WTC11 (cell line): ENCODE measurements around the gene SLC44A1. TPM values are rescaled to one million over a fixed set of nuclear protein-coding genes. Genes with fewer than 3 reads are reported as not detected.

Source experiments
- ATAC-seq: fragments of 200-7000 bp; cut with Tn5 transposase; 2 replicates; pipeline ENCODE4 v1.10.0; 2021; ENCODE audit warnings: mild to moderate bottlenecking, moderate library complexity
- CTCF ChIA-PET: fragments of 300-600 bp; sonication (Branson Sonifier 250); formaldehyde crosslinking; loops from one replicate; lab custom pipeline; 2021; ENCODE audit warnings: antibody characterized with exemption; lab: Charles Lee
- POLR2A ChIA-PET: fragments of 350-600 bp; sonication (Branson Sonifier 250); formaldehyde crosslinking; loops from one replicate; lab custom pipeline; 2021; ENCODE audit warnings: antibody characterized with exemption; lab: Charles Lee
- DNase-seq: peaks from one replicate; pipeline ENCODE4 v3.0.0; 2021; ENCODE audit warnings: low spot score
- H3K27ac Mint-ChIP-seq: 2 replicates; pipeline ENCODE4 v1.8.0; 2021; ENCODE audit warnings: mixed read lengths
- H3K27me3 Mint-ChIP-seq: 2 replicates; pipeline ENCODE4 v1.8.0; 2021; ENCODE audit warnings: low read depth, mild to moderate bottlenecking, moderate library complexity, mixed read lengths
- H3K36me3 Mint-ChIP-seq: 2 replicates; pipeline ENCODE4 v1.8.0; 2021; ENCODE audit warnings: mixed read lengths
- H3K4me1 Mint-ChIP-seq: 2 replicates; pipeline ENCODE4 v1.8.0; 2022; ENCODE audit warnings: mixed read lengths
- H3K4me3 Mint-ChIP-seq: 2 replicates; pipeline ENCODE4 v1.8.0; 2021; ENCODE audit warnings: mild to moderate bottlenecking, moderate library complexity, mixed read lengths
- H3K9me3 Mint-ChIP-seq: 2 replicates; pipeline ENCODE4 v1.8.0; 2021; ENCODE audit warnings: mixed read lengths
- AFF4 ChIP-seq: sonication (generic); formaldehyde crosslinking; IDR thresholded peaks from 2 replicates; pipeline ENCODE4 v1.8.1; 2023; ENCODE audit warnings: mild to moderate bottlenecking, missing genetic modification reagents, borderline replicate concordance
- CBFB ChIP-seq: sonication (generic); formaldehyde crosslinking; IDR thresholded peaks from 2 replicates; pipeline ENCODE4 v1.8.1; 2022; ENCODE audit warnings: mild to moderate bottlenecking, low read depth, missing genetic modification reagents
- E2F4 ChIP-seq: sonication (generic); formaldehyde crosslinking; IDR thresholded peaks from 2 replicates; pipeline ENCODE4 v1.8.1; 2022; ENCODE audit warnings: low read depth, mild to moderate bottlenecking, moderate library complexity, missing genetic modification reagents, borderline replicate concordance
- ELF4 ChIP-seq: sonication (generic); formaldehyde crosslinking; IDR thresholded peaks from 2 replicates; pipeline ENCODE4 v1.8.1; 2022; ENCODE audit warnings: low read depth, mild to moderate bottlenecking, moderate library complexity, missing genetic modification reagents
- EMX1 ChIP-seq: fragments of 250-450 bp; sonication (Bioruptor Pico); IDR thresholded peaks from 2 replicates; pipeline ENCODE4 v1.8.0; 2021; ENCODE audit warnings: mild to moderate bottlenecking
- FOXJ3 ChIP-seq: sonication (generic); formaldehyde crosslinking; IDR thresholded peaks from 2 replicates; pipeline ENCODE4 v1.9.0; 2021; ENCODE audit warnings: missing genetic modification reagents, mild to moderate bottlenecking, borderline replicate concordance
- FOXP4 ChIP-seq: sonication (generic); formaldehyde crosslinking; IDR thresholded peaks from 2 replicates; pipeline ENCODE4 v1.8.0; 2022; ENCODE audit warnings: mild to moderate bottlenecking, missing genetic modification reagents
- HMGA2 ChIP-seq: fragments of 250-450 bp; sonication (Bioruptor Pico); IDR thresholded peaks from 2 replicates; pipeline ENCODE4 v1.4.0; 2021; ENCODE audit warnings: mild to moderate bottlenecking, moderate library complexity
- NFATC4 ChIP-seq: fragments of 250-450 bp; sonication (Bioruptor Pico); IDR thresholded peaks from 2 replicates; pipeline ENCODE4 v1.9.0; 2021; ENCODE audit warnings: mild to moderate bottlenecking
- NFYB ChIP-seq: sonication (generic); formaldehyde crosslinking; conservative IDR thresholded peaks from 2 replicates; pipeline ENCODE4 v1.8.0; 2022; ENCODE audit warnings: low read depth, missing genetic modification reagents
- SMAD3 ChIP-seq: sonication (generic); formaldehyde crosslinking; IDR thresholded peaks from 2 replicates; pipeline ENCODE4 v1.8.0; 2022; ENCODE audit warnings: missing genetic modification reagents, mild to moderate bottlenecking, borderline replicate concordance
- SP1 ChIP-seq: sonication (generic); formaldehyde crosslinking; conservative IDR thresholded peaks from 2 replicates; pipeline ENCODE4 v1.8.1; 2022; ENCODE audit warnings: missing genetic modification reagents
- ZNF138 ChIP-seq: sonication (generic); formaldehyde crosslinking; conservative IDR thresholded peaks from 2 replicates; pipeline ENCODE4 v1.8.1; 2022; ENCODE audit warnings: mild to moderate bottlenecking, moderate library complexity, missing genetic modification reagents
- ZNF219 ChIP-seq: sonication (generic); formaldehyde crosslinking; IDR thresholded peaks from 2 replicates; pipeline ENCODE4 v1.8.0; 2023; ENCODE audit warnings: missing genetic modification reagents, mild to moderate bottlenecking, borderline replicate concordance
- ZNF263 ChIP-seq: sonication (generic); formaldehyde crosslinking; IDR thresholded peaks from 2 replicates; pipeline ENCODE4 v1.8.1; 2022; ENCODE audit warnings: low read depth, mild to moderate bottlenecking, moderate library complexity, missing genetic modification reagents
- ZNF396 ChIP-seq: fragments of 250-450 bp; sonication (Bioruptor Pico); IDR thresholded peaks from 2 replicates; pipeline ENCODE4 v1.8.0; 2021; ENCODE audit warnings: mild to moderate bottlenecking, moderate library complexity, borderline replicate concordance
- total RNA-seq: library from RNA; stranded (reverse); gene quantifications from 3 replicates; pipeline ENCODE4 v1.2.3, GENCODE V29; 2021
- TF ChIP-seq, protein P1 (sequence below): fragments of 250-450 bp; sonication (Bioruptor Pico); IDR thresholded peaks from 2 replicates; pipeline ENCODE4 v1.9.0; 2021; ENCODE audit warnings: moderate library complexity, mild to moderate bottlenecking, inconsistent platforms, borderline replicate concordance
- TF ChIP-seq, protein P2 (sequence below): sonication (generic); formaldehyde crosslinking; IDR thresholded peaks from 2 replicates; pipeline ENCODE4 v1.8.1; 2022; ENCODE audit warnings: mild to moderate bottlenecking, moderate library complexity, missing genetic modification reagents
- TF ChIP-seq, protein P3 (sequence below): sonication (generic); formaldehyde crosslinking; IDR thresholded peaks from 2 replicates; pipeline ENCODE4 v1.8.1; 2023; ENCODE audit warnings: mild to moderate bottlenecking, missing genetic modification reagents, moderate library complexity
- TF ChIP-seq, protein P4 (sequence below): fragments of 200-600 bp; IDR thresholded peaks from 2 replicates; pipeline ENCODE4 v1.8.0; 2022; ENCODE audit warnings: antibody characterized with exemption
- TF ChIP-seq, protein P5 (sequence below): sonication (generic); formaldehyde crosslinking; conservative IDR thresholded peaks from 2 replicates; pipeline ENCODE4 v1.8.1; 2022; ENCODE audit warnings: mild to moderate bottlenecking, missing genetic modification reagents

The SLC44A1 gene
- total RNA-seq, 1 experiment from 2014 or later: 48.9 TPM

- DNase-seq (no peak), ATAC-seq (no peak; the same call in 1 of the 2 replicates)
- Mint-ChIP-seq H3K27ac (no peak overlapping the region), H3K4me1 (peaks cover 14% of the 10 kb centered on the region), H3K27me3 (no peaks in the 10 kb centered on the region), H3K9me3 (0 out of 2 replicates have a peak, but pooled peaks cover 5% of the 10 kb centered on the region), H3K36me3 (no peaks in the 10 kb centered on the region; the same call in 1 of the 2 replicates), H3K4me3 (no peak overlapping the region)
- ChIA-PET POLR2A (interaction anchor here (0.6 kb wide), 1 partner anchor 50 kb away, joined by 6 read pairs; no protein-coding TSS in a partner anchor), CTCF (no interaction called here)
- TF ChIP-seq ZNF396 (no peak), ZNF219 (CRISPR knock-in tag) (no peak), CBFB (no peak), ELF4 (CRISPR knock-in tag) (no peak), SMAD3 (no peak)
- TF ChIP-seq, protein P1, sequence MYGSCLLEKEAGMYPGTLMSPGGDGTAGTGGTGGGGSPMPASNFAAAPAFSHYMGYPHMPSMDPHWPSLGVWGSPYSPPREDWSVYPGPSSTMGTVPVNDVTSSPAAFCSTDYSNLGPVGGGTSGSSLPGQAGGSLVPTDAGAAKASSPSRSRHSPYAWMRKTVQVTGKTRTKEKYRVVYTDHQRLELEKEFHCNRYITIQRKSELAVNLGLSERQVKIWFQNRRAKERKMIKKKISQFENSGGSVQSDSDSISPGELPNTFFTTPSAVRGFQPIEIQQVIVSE: no peak
- TF ChIP-seq, protein P2, sequence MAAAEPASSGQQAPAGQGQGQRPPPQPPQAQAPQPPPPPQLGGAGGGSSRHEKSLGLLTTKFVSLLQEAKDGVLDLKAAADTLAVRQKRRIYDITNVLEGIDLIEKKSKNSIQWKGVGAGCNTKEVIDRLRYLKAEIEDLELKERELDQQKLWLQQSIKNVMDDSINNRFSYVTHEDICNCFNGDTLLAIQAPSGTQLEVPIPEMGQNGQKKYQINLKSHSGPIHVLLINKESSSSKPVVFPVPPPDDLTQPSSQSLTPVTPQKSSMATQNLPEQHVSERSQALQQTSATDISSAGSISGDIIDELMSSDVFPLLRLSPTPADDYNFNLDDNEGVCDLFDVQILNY (CRISPR knock-in tag): no peak
These were observed 84.6 kb downstream of the SLC44A1 start for GRCh38 chr9:105328872-105329718.

DNA sequence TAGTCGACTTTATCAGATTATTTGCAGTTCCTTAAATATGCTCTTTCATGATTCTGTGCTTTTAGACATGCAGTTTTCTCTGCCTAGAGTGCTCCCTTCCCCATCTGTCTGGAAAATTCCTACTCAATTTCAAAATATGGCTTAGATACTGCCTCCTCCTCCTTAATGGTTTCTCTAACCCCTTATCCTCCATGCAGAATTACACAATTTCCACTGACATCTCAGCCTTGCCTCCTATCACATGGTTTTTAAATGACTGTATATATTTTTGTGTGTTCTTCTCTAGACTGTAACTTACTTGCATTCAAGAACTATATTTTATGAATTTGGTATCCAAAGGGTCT lies 85.2 kb downstream of the SLC44A1 start:
- Mint-ChIP-seq H3K9me3 (0 out of 2 replicates have a peak, but pooled peaks cover 4% of the 10 kb centered on the region), H3K4me3 (no peak overlapping the region), H3K36me3 (no peaks in the 10 kb centered on the region; the same call in 1 of the 2 replicates), H3K4me1 (peaks cover 14% of the 10 kb centered on the region), H3K27ac (no peak overlapping the region), H3K27me3 (no peaks in the 10 kb centered on the region)
- no peak for DNase-seq
- ChIA-PET POLR2A (no interaction called here), CTCF (no interaction called here)
- ATAC-seq: no peak
- TF ChIP-seq E2F4 (CRISPR knock-in tag): no peak
- TF ChIP-seq CBFB: no peak
- TF ChIP-seq HMGA2: no peak
- TF ChIP-seq FOXP4 (CRISPR knock-in tag): no peak
- TF ChIP-seq NFATC4 (CRISPR knock-in tag): no peak
- TF ChIP-seq, protein P3, sequence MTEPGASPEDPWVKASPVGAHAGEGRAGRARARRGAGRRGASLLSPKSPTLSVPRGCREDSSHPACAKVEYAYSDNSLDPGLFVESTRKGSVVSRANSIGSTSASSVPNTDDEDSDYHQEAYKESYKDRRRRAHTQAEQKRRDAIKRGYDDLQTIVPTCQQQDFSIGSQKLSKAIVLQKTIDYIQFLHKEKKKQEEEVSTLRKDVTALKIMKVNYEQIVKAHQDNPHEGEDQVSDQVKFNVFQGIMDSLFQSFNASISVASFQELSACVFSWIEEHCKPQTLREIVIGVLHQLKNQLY: no peak
- no peak for TF ChIP-seq NFYB (CRISPR knock-in tag)
- TF ChIP-seq, protein P4, sequence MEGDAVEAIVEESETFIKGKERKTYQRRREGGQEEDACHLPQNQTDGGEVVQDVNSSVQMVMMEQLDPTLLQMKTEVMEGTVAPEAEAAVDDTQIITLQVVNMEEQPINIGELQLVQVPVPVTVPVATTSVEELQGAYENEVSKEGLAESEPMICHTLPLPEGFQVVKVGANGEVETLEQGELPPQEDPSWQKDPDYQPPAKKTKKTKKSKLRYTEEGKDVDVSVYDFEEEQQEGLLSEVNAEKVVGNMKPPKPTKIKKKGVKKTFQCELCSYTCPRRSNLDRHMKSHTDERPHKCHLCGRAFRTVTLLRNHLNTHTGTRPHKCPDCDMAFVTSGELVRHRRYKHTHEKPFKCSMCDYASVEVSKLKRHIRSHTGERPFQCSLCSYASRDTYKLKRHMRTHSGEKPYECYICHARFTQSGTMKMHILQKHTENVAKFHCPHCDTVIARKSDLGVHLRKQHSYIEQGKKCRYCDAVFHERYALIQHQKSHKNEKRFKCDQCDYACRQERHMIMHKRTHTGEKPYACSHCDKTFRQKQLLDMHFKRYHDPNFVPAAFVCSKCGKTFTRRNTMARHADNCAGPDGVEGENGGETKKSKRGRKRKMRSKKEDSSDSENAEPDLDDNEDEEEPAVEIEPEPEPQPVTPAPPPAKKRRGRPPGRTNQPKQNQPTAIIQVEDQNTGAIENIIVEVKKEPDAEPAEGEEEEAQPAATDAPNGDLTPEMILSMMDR: no peak
- no peak for TF ChIP-seq SP1 (CRISPR knock-in tag)
- no peak for TF ChIP-seq AFF4 (CRISPR knock-in tag)
- TF ChIP-seq EMX1: no peak
- TF ChIP-seq ZNF263 (CRISPR knock-in tag): no peak
- no peak for TF ChIP-seq ZNF138 (CRISPR knock-in tag)
- TF ChIP-seq, protein P5, sequence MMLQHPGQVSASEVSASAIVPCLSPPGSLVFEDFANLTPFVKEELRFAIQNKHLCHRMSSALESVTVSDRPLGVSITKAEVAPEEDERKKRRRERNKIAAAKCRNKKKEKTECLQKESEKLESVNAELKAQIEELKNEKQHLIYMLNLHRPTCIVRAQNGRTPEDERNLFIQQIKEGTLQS (CRISPR knock-in tag): no peak
- TF ChIP-seq FOXJ3 (CRISPR knock-in tag): no peak
